H9 (cell line): ENCODE data around the gene AQP2. TPM values are rescaled to one million over a fixed set of nuclear protein-coding genes. Genes with fewer than 3 reads are reported as not detected.

Source experiments
- DNase-seq: peaks from one replicate; pipeline ENCODE4 v3.0.0-alpha.2; 2017
- H2AFZ ChIP-seq: one replicate; pipeline ENCODE4 v1.6.1; 2013; ENCODE audit warnings: mild to moderate bottlenecking, low read length, control low read depth, moderate library complexity
- H2AK5ac ChIP-seq: 2 replicates; pipeline ENCODE4 v1.6.1; 2013; ENCODE audit warnings: low read length, control low read depth, mixed read lengths; ENCODE audit not compliant: insufficient read length
- H2BK120ac ChIP-seq: one replicate; pipeline ENCODE4 v1.6.1; 2013; ENCODE audit warnings: low read depth, mild to moderate bottlenecking, low read length, control low read depth, inconsistent platforms; ENCODE audit not compliant: poor library complexity, severe bottlenecking
- H2BK12ac ChIP-seq: 2 replicates; pipeline ENCODE4 v1.6.1; 2013; ENCODE audit warnings: low read length, control low read depth, mixed read lengths, low read depth; ENCODE audit not compliant: insufficient read length
- H2BK15ac ChIP-seq: 2 replicates; pipeline ENCODE4 v1.6.1; 2013; ENCODE audit warnings: low read depth, low read length, control low read depth
- H2BK20ac ChIP-seq: one replicate; pipeline ENCODE4 v1.6.1; 2013; ENCODE audit warnings: low read depth, mild to moderate bottlenecking, low read length, control low read depth, inconsistent platforms; ENCODE audit not compliant: poor library complexity, severe bottlenecking
- H2BK5ac ChIP-seq: 2 replicates; pipeline ENCODE4 v1.6.1; 2013; ENCODE audit warnings: low read length, control low read depth, mixed read lengths; ENCODE audit not compliant: insufficient read length
- H3K14ac ChIP-seq: 2 replicates; pipeline ENCODE4 v1.6.1; 2013; ENCODE audit warnings: low read length, control low read depth; ENCODE audit not compliant: insufficient read depth
- H3K18ac ChIP-seq: 2 replicates; pipeline ENCODE4 v1.6.1; 2013; ENCODE audit warnings: low read depth, mild to moderate bottlenecking, mixed read lengths, low read length, control low read depth; ENCODE audit not compliant: insufficient read length
- H3K23ac ChIP-seq: 2 replicates; pipeline ENCODE4 v1.6.1; 2013; ENCODE audit warnings: low read length, control low read depth, mixed read lengths, low read depth; ENCODE audit not compliant: insufficient read length
- H3K23me2 ChIP-seq: 2 replicates; pipeline ENCODE4 v1.6.1; 2013; ENCODE audit warnings: low read depth, mild to moderate bottlenecking, mixed read lengths, low read length, control low read depth; ENCODE audit not compliant: insufficient read length, poor library complexity, severe bottlenecking
- H3K27ac ChIP-seq: 2 replicates; pipeline ENCODE4 v1.5.1; 2013; ENCODE audit warnings: low read length, control low read depth, mixed read lengths, low read depth; ENCODE audit not compliant: insufficient read length
- H3K27me3 ChIP-seq: 2 replicates; pipeline ENCODE4 v1.6.1; 2013; ENCODE audit warnings: low read length, control low read depth, inconsistent platforms; ENCODE audit not compliant: insufficient read depth
- H3K4ac ChIP-seq: 2 replicates; pipeline ENCODE4 v1.6.1; 2013; ENCODE audit warnings: low read depth, mild to moderate bottlenecking, control low read depth, inconsistent platforms, low read length, moderate library complexity
- H3K4me1 ChIP-seq: 2 replicates; pipeline ENCODE4 v1.6.1; 2013; ENCODE audit warnings: low read length, control low read depth, inconsistent platforms; ENCODE audit not compliant: insufficient read depth
- H3K4me2 ChIP-seq: 2 replicates; pipeline ENCODE4 v1.6.1; 2013; ENCODE audit warnings: low read length, control low read depth, mixed read lengths; ENCODE audit not compliant: insufficient read length, insufficient read depth
- H3K56ac ChIP-seq: 2 replicates; pipeline ENCODE4 v1.6.1; 2013; ENCODE audit warnings: low read depth, mild to moderate bottlenecking, mixed read lengths, low read length, control low read depth; ENCODE audit not compliant: insufficient read length
- H3K79me1 ChIP-seq: 2 replicates; pipeline ENCODE4 v1.6.1; 2013; ENCODE audit warnings: low read depth, mild to moderate bottlenecking, moderate library complexity, low read length, control low read depth, inconsistent platforms; ENCODE audit not compliant: insufficient read depth, poor library complexity, severe bottlenecking
- H3K79me2 ChIP-seq: 2 replicates; pipeline ENCODE4 v1.6.1; 2013; ENCODE audit warnings: low read length, control low read depth, inconsistent platforms; ENCODE audit not compliant: insufficient read depth
- H3K9ac ChIP-seq: 2 replicates; pipeline ENCODE4 v1.6.1; 2013; ENCODE audit warnings: low read length, control low read depth, mixed read lengths; ENCODE audit not compliant: insufficient read length; ENCODE audit errors: extremely low read depth
- H3K9me3 ChIP-seq: one replicate; pipeline ENCODE4 v1.6.1; 2013; ENCODE audit warnings: low read depth, low read length, inconsistent platforms; ENCODE audit not compliant: control insufficient read depth
- H3T11ph ChIP-seq: one replicate; pipeline ENCODE4 v1.6.1; 2013; ENCODE audit warnings: mild to moderate bottlenecking, low read length, control low read depth, inconsistent platforms
- H4K20me1 ChIP-seq: one replicate; pipeline ENCODE4 v1.6.1; 2013; ENCODE audit not compliant: control insufficient read depth, insufficient read length, insufficient read depth
- H4K5ac ChIP-seq: 2 replicates; pipeline ENCODE4 v1.6.1; 2013; ENCODE audit warnings: low read depth, mild to moderate bottlenecking, mixed read lengths, low read length, control low read depth; ENCODE audit not compliant: insufficient read length
- H4K8ac ChIP-seq: replicated peaks from 2 replicates; pipeline ENCODE4 v1.6.1; 2013; ENCODE audit warnings: low read length, control low read depth, mixed read lengths, low read depth; ENCODE audit not compliant: insufficient read length
- H4K91ac ChIP-seq: 2 replicates; pipeline ENCODE4 v1.6.1; 2013; ENCODE audit warnings: low read depth, mild to moderate bottlenecking, moderate library complexity, mixed read lengths, low read length, control low read depth; ENCODE audit not compliant: insufficient read length
- H3K27ac Mint-ChIP-seq, 3 experiments: 2 replicates in 2 of 3; 3 replicates in 1 of 3; pipeline ENCODE4 v1.8.0; 2020 to 2021; ENCODE audit warnings: mixed read lengths in 3 of 3, mild to moderate bottlenecking in 1 of 3, moderate library complexity in 1 of 3
- H3K27me3 Mint-ChIP-seq: 2 replicates; pipeline ENCODE4 v1.8.0; 2021; ENCODE audit warnings: low read depth, mild to moderate bottlenecking, moderate library complexity, mixed read lengths
- H3K36me3 Mint-ChIP-seq, 3 experiments: 2 replicates in 2 of 3; 3 replicates in 1 of 3; pipeline ENCODE4 v1.8.0; 2020 to 2021; ENCODE audit warnings: low read depth in 3 of 3, mixed read lengths in 3 of 3; ENCODE audit not compliant: insufficient read depth in 1 of 3
- H3K4me1 Mint-ChIP-seq, 2 experiments: 2 replicates each; pipeline ENCODE4 v1.8.0; 2020; ENCODE audit warnings: mixed read lengths in 2 of 2
- H3K4me3 Mint-ChIP-seq, 2 experiments: 2 replicates in 1 of 2; 3 replicates in 1 of 2; pipeline ENCODE4 v1.8.0; 2020 to 2021; ENCODE audit warnings: mild to moderate bottlenecking in 2 of 2, mixed read lengths in 2 of 2, moderate library complexity in 1 of 2
- H3K9me3 Mint-ChIP-seq, 2 experiments: 2 replicates in 1 of 2; 3 replicates in 1 of 2; pipeline ENCODE4 v1.8.0; 2020; ENCODE audit warnings: mild to moderate bottlenecking in 2 of 2, mixed read lengths in 2 of 2, moderate library complexity in 1 of 2
- WGBS: extraction: QIAGEN DNeasy Blood & Tissue Kit; methylation state at CpG from one replicate; pipeline ENCODE4 v1.1.7; 2013; ENCODE audit warnings: missing lambda C conversion rate, low lambda C conversion rate, mixed read lengths; ENCODE audit not compliant: insufficient read length; ENCODE audit errors: extremely low coverage; 5-methylcytosine and 5-hydroxymethylcytosine counted together
- total RNA-seq: library from RNA; stranded (reverse); gene quantifications from 2 replicates; pipeline ENCODE4 v1.2.1, GENCODE V29; 2021
- TF ChIP-seq, protein P1 (sequence below): fragments of 200-600 bp; sonication (generic); conservative IDR thresholded peaks from 3 replicates; pipeline ENCODE4 v1.8.0; 2021; ENCODE audit warnings: antibody characterized with exemption, mild to moderate bottlenecking

The AQP2 gene
- total RNA-seq, 1 experiment from 2014 or later, result not detected

DNA sequence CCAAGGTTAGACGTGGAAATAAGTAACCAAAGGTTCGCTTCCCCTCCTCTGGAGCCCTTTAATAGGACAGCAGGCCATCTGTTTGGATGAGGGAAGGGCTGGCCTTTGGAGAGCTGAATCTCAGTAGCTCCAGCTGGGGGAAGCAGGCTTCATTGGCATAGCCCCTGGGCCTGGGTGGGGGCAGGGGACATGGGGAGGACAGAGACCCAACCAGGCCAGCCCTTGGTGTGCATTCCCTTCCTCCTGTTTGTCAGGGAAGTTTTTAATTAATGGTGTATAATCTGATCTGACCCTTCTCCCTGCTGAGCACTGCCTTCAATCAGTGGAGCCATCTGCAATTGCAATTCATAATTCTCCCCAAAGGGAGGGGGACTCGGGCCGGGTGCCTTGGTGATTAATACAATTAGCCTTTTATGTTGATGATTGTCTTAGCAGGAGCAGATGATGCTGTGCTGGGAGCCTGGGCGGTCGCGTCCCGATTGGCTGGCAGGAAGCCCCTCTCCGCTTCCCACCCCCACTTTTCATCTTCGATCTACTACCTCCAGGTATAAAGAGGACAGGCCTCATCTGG, 28.6 kb downstream of the AQP2 start:
- Histone ChIP-seq H2BK20ac (no peak overlapping the region), H2BK5ac (no peak overlapping the region), H3T11ph (no peak overlapping the region), H3K9me3 (no peaks in the 10 kb centered on the region), H3K56ac (no peak overlapping the region), H3K18ac (no peak overlapping the region), H3K23me2 (no peaks in the 10 kb centered on the region), H3K23ac (no peak overlapping the region), H3K9ac (no peak overlapping the region), H4K8ac (no peak overlapping the region), H3K4ac (no peak overlapping the region), H4K20me1 (no peaks in the 10 kb centered on the region), H3K79me1 (no peaks in the 10 kb centered on the region), H2AK5ac (no peak overlapping the region), H3K14ac (no peak overlapping the region), H3K27me3 (no peaks in the 10 kb centered on the region), H4K5ac (no peak overlapping the region), H3K4me1 (no peaks in the 10 kb centered on the region), H3K79me2 (no peaks in the 10 kb centered on the region), H2BK120ac (no peak overlapping the region), H3K4me2 (no peak overlapping the region), H4K91ac (no peak overlapping the region), H2AFZ (no peak overlapping the region), H2BK15ac (no peak overlapping the region), H3K27ac (no peak overlapping the region), H2BK12ac (no peak overlapping the region)
- TF ChIP-seq, protein P1, sequence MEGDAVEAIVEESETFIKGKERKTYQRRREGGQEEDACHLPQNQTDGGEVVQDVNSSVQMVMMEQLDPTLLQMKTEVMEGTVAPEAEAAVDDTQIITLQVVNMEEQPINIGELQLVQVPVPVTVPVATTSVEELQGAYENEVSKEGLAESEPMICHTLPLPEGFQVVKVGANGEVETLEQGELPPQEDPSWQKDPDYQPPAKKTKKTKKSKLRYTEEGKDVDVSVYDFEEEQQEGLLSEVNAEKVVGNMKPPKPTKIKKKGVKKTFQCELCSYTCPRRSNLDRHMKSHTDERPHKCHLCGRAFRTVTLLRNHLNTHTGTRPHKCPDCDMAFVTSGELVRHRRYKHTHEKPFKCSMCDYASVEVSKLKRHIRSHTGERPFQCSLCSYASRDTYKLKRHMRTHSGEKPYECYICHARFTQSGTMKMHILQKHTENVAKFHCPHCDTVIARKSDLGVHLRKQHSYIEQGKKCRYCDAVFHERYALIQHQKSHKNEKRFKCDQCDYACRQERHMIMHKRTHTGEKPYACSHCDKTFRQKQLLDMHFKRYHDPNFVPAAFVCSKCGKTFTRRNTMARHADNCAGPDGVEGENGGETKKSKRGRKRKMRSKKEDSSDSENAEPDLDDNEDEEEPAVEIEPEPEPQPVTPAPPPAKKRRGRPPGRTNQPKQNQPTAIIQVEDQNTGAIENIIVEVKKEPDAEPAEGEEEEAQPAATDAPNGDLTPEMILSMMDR, result no peak
- Mint-ChIP-seq H3K27me3 (no peaks in the 10 kb centered on the region; the same call in 1 of the 2 replicates), H3K4me3 (no peak overlapping the region; a peak in 1 of 5 replicates), H3K27ac (peak overlapping the region in 2 of 3 experiments; percentile 38 to 81; a peak in 3 of 7 replicates), H3K36me3 (no peaks in the 10 kb centered on the region), H3K9me3 (no peaks in the 10 kb centered on the region), H3K4me1 (peaks cover 24 to 39% of the 10 kb centered on the region in 2 experiments)
- no peak for DNase-seq
- WGBS, result no CpG with 5 or more reads among the region's 10 CpGs
